OCI-LY7 (cell line): ENCODE data around the gene LRAT.

Experiments used
- CTCF ChIP-seq: fragments of 200-600 bp; sonication (generic); conservative IDR thresholded peaks from 2 replicates; pipeline ENCODE4 v1.5.1; 2014; ENCODE audit warnings: mild to moderate bottlenecking, antibody characterized with exemption, low read length, moderate library complexity, mixed read lengths
- EZH2phosphoT487 ChIP-seq: fragments of 200-600 bp; sonication (generic); IDR thresholded peaks from 2 replicates; pipeline ENCODE4 v1.6.1; 2018; ENCODE audit warnings: low read depth, borderline replicate concordance, mild to moderate bottlenecking, mixed run types, antibody characterized with exemption, low read length, moderate library complexity, mixed read lengths

GRCh38 chr4:154714339-154715040 lies 29.3 kb upstream of the LRAT start:
- TF ChIP-seq CTCF (no peak), EZH2phosphoT487 (no peak)
